HFFc6 (cell line): ENCODE data around the gene IFT25. TPM values are rescaled to one million over a fixed set of nuclear protein-coding genes. Genes with fewer than 3 reads are reported as not detected.

Source experiments
- DNase-seq: peaks from one replicate; pipeline ENCODE4 v3.0.0-alpha.2; 2018
- H3K27ac Mint-ChIP-seq: 2 replicates; pipeline ENCODE4 v1.8.0; 2020; ENCODE audit warnings: mild to moderate bottlenecking, mixed read lengths
- H3K27me3 Mint-ChIP-seq: 2 replicates; pipeline ENCODE4 v1.8.0; 2021; ENCODE audit warnings: mild to moderate bottlenecking, moderate library complexity, mixed read lengths; ENCODE audit not compliant: insufficient read depth
- H3K36me3 Mint-ChIP-seq: 2 replicates; pipeline ENCODE4 v1.8.0; 2021; ENCODE audit warnings: low read depth, mixed read lengths
- H3K4me1 Mint-ChIP-seq: 2 replicates; pipeline ENCODE4 v1.8.0; 2020; ENCODE audit warnings: low read depth, mixed read lengths
- H3K4me3 Mint-ChIP-seq: 2 replicates; pipeline ENCODE4 v1.8.0; 2020; ENCODE audit warnings: mild to moderate bottlenecking, moderate library complexity, mixed read lengths
- H3K9me3 Mint-ChIP-seq: 2 replicates; pipeline ENCODE4 v1.8.0; 2020; ENCODE audit warnings: mild to moderate bottlenecking, mixed read lengths
- total RNA-seq, 6 experiments: library from RNA; stranded (reverse); fragmentation: NEBNext Ultra II Directional; extraction: Animal tissue kit (Norgen Biotek cat#: 25700); gene quantifications; 2 replicates in 1 of 6; 3 replicates in 5 of 6; pipeline ENCODE4 v1.2.3, GENCODE V29; 2021
- TF ChIP-seq, protein P1 (sequence below): fragments of 200-600 bp; sonication (generic); IDR thresholded peaks from 2 replicates; pipeline ENCODE4 v1.5.0; 2021; ENCODE audit warnings: antibody characterized with exemption, mild to moderate bottlenecking

IFT25 gene
- total RNA-seq, 6 experiments from 2014 or later: 20.9 to 36.9 (median 35.1) TPM

DNA sequence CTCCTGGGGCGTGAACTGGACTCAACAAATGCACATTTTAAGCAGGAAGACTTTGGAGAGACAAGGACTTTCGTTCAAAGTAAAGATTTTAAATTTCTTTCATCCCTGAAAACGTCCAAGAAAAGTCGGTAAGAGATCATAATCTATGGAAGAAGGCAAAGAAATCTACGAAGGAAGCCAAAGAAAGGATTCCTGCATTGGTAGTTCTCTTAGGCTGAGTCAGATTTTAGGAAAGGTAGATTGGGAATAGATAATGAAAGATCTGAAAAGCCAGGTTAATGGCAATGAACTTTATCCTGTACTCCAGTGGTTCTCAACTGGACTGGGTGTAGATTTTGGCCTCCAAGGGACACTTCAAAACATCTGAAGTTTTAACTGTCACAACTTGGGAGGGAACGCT, 2.4 kb downstream of the IFT25 start:
- Mint-ChIP-seq H3K4me1 (peaks cover 45% of the 10 kb centered on the region), H3K4me3 (no peak overlapping the region), H3K9me3 (no peaks in the 10 kb centered on the region), H3K36me3 (peaks cover 11% of the 10 kb centered on the region), H3K27me3 (no peaks in the 10 kb centered on the region; the same call in 1 of the 2 replicates), H3K27ac (no peak overlapping the region)
- DNase-seq: no peak
- TF ChIP-seq, protein P1, sequence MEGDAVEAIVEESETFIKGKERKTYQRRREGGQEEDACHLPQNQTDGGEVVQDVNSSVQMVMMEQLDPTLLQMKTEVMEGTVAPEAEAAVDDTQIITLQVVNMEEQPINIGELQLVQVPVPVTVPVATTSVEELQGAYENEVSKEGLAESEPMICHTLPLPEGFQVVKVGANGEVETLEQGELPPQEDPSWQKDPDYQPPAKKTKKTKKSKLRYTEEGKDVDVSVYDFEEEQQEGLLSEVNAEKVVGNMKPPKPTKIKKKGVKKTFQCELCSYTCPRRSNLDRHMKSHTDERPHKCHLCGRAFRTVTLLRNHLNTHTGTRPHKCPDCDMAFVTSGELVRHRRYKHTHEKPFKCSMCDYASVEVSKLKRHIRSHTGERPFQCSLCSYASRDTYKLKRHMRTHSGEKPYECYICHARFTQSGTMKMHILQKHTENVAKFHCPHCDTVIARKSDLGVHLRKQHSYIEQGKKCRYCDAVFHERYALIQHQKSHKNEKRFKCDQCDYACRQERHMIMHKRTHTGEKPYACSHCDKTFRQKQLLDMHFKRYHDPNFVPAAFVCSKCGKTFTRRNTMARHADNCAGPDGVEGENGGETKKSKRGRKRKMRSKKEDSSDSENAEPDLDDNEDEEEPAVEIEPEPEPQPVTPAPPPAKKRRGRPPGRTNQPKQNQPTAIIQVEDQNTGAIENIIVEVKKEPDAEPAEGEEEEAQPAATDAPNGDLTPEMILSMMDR: no peak

DNA sequence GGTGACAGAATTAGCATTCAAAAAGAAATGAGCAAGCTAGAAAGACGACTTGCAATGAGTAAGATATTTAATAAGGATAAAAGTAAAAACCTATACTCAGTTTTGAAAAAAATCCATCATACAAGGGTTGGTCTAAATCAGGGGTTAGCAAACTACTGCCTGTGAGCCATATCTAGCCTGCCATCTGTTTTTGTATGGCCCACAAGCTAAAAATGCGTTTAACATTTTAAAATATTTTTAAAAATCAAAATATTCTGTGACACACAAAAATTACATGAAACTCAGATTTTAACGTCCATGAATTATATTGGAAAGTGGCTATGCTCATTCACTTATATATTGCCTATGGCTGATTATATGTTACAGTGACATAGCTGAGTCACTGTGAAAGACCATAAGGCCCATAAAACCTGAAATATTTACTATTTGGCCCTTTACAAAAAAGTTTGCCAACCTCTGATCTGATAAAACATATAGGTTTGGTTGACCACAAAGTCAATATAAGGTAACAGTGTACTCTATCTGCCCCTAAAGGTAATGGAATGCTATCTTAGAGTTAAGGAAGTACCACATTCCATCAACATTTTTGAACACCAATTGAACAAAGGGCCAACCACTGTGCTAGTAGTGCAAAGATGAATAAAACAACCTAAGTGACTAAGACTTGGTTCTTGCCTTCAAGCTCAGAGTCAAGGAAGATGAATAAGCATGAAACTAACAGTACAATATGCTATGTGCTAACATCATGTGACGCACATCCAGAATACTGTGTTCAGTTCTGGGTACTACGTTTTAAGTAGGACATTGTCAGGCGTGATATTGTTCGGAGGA, 3.2 kb downstream of the IFT25 start:
- no peaks in the 10 kb centered on the region for H3K9me3 Mint-ChIP-seq
- TF ChIP-seq, protein P1: no peak
- H3K27ac Mint-ChIP-seq: no peak overlapping the region
- peaks cover 45% of the 10 kb centered on the region for H3K4me1 Mint-ChIP-seq
- H3K4me3 Mint-ChIP-seq: no peak overlapping the region
- H3K36me3 Mint-ChIP-seq: peaks cover 16% of the 10 kb centered on the region
- H3K27me3 Mint-ChIP-seq: no peaks in the 10 kb centered on the region; the same call in 1 of the 2 replicates
- DNase-seq: no peak

DNA sequence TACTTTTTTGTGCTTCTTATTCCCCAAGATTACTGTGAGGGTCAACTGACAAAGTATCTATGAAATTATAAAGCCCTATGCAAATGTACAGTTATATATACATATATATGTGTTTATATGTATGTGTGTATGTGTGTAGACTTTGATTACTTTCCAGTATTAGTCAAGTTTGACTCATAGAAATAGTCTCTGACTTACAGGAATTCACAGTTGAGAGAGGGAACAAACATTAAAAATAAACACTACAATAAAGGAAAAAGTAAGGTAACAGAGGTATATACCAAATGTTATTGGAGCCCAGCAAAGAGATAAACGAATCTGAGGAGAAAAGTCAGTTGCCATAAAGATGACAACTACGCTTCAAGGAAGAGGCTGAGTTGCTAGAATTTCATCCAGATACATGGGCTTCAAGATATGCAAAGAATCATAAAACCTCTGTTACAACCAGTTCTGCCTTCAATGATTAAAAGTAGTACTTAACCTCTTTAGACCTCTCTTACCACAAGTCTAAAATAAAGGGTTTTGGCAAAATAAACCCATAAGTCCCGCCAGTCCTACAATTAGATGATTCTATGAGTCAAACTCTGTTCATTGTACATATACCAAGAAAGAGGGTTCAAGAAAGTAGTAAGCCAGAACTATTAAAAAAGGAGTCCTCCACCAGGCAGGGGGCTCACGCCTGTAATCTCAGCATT, 7.2 kb downstream of the IFT25 start:
- H3K9me3 Mint-ChIP-seq: peaks cover 20% of the 10 kb centered on the region
- no peaks in the 10 kb centered on the region; the same call in 1 of the 2 replicates for H3K27me3 Mint-ChIP-seq
- H3K4me3 Mint-ChIP-seq: peak overlapping the region; percentile 19
- TF ChIP-seq, protein P1: no peak
- peak; percentile 54 for DNase-seq
- peaks cover 27% of the 10 kb centered on the region for H3K4me1 Mint-ChIP-seq
- H3K36me3 Mint-ChIP-seq: peaks cover 43% of the 10 kb centered on the region
- peak overlapping the region; percentile 47 for H3K27ac Mint-ChIP-seq

DNA sequence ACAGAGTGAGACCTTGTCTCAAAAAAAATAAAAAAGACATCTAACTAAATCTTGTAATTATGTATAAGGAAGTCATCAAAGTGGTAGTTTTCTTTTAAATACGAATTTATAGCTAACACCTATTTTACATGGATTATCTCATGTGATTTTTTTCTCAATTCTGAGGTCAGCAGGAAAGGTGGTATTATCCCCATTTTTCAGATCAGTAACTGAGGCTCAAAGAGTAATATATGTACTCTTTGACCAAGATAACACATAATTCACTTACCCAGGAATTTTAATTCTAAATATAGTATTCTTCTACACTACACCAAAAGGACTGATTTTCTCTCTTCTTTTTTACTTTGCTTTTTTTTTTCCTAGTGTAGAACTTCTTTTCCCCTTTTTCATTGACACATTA, 9.1 kb downstream of the IFT25 start:
- Mint-ChIP-seq H3K4me1 (peaks cover 17% of the 10 kb centered on the region), H3K27ac (no peak overlapping the region), H3K9me3 (peaks cover 36% of the 10 kb centered on the region), H3K27me3 (no peaks in the 10 kb centered on the region; the same call in none of the 2 replicates), H3K4me3 (no peak overlapping the region), H3K36me3 (peaks cover 54% of the 10 kb centered on the region)
- DNase-seq: no peak
- TF ChIP-seq, protein P1: no peak

DNA sequence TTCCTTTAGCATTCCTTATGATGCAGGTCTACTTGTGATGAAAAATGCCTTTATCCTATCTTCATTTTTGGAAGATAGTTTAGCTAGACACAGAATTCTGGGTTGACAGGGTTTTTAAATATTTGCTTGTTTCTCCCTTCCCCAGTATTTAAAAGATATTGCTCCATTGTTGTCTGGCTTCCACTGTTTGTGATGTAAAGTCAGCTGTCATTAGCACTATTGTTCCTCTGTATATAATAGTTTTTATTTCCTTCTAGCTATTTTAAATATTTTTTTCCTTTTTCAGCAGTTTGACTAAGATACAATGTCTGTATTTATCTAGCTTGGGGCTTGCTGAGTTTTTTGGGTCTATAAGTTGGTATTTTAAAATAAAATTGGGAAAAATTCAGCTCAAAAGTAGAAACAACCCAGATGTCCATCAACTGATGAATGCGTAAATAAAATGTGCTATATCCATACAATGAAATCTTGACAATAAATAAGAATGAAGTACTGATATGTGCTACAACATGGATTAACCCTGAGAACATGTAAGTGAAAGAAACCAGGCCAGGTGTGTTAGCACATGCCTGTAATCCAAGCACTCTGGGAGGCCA, 11.2 kb downstream of the IFT25 start:
- peaks cover 54% of the 10 kb centered on the region for H3K36me3 Mint-ChIP-seq
- no peaks in the 10 kb centered on the region; the same call in none of the 2 replicates for H3K27me3 Mint-ChIP-seq
- H3K4me1 Mint-ChIP-seq: peaks cover 17% of the 10 kb centered on the region

More for the DNA sequence above, 11.2 kb downstream of the IFT25 start:
- Mint-ChIP-seq H3K9me3 (peaks cover 36% of the 10 kb centered on the region), H3K27ac (no peak overlapping the region), H3K4me3 (no peak overlapping the region)
- TF ChIP-seq, protein P1: no peak
- no peak for DNase-seq
